SU-DHL-6 (cell line): ENCODE results near the gene ANKRD55.

Experiments used
- H2AFZ ChIP-seq: fragments of 200-600 bp; sonication (generic); 2 replicates; pipeline ENCODE4 v1.6.1; 2014; ENCODE audit warnings: low read depth, mild to moderate bottlenecking, moderate library complexity, mixed read lengths, antibody characterized with exemption, low read length; ENCODE audit not compliant: severe bottlenecking
- H3F3A ChIP-seq: fragments of 200-600 bp; shearing (Covaris generic); 2 replicates; pipeline ENCODE4 v1.6.0; 2016; ENCODE audit warnings: antibody characterized with exemption, mild to moderate bottlenecking; ENCODE audit not compliant: insufficient read depth
- H3K27ac ChIP-seq: fragments of 200-600 bp; sonication (generic); 2 replicates; pipeline ENCODE4 v1.5.1; 2016; ENCODE audit warnings: low read depth, mild to moderate bottlenecking, low read length, moderate library complexity, mixed read lengths
- H3K27me3 ChIP-seq: fragments of 200-600 bp; sonication (generic), shearing (Covaris generic); 2 replicates; pipeline ENCODE4 v1.6.0; 2014; ENCODE audit warnings: mild to moderate bottlenecking, low read length
- H3K36me3 ChIP-seq: fragments of 200-600 bp; sonication (generic); 2 replicates; pipeline ENCODE4 v1.6.1; 2014; ENCODE audit warnings: mild to moderate bottlenecking, low read length, mixed read lengths
- H3K4me2 ChIP-seq: fragments of 300-600, 200-600 bp; shearing (Covaris generic), sonication (generic); 2 replicates; pipeline ENCODE4 v1.6.0; 2014; ENCODE audit warnings: low read length, low read depth, mild to moderate bottlenecking; ENCODE audit not compliant: poor library complexity, severe bottlenecking
- H3K4me3 ChIP-seq: fragments of 200-600 bp; sonication (generic); 2 replicates; pipeline ENCODE4 v1.5.1; 2014; ENCODE audit warnings: antibody characterized with exemption, low read length, mild to moderate bottlenecking, mixed read lengths; ENCODE audit not compliant: insufficient read depth, poor library complexity, severe bottlenecking
- H3K79me2 ChIP-seq: fragments of 200-600 bp; sonication (generic); 2 replicates; pipeline ENCODE4 v1.6.1; 2014; ENCODE audit warnings: mild to moderate bottlenecking, low read length, moderate library complexity; ENCODE audit not compliant: insufficient read depth
- H3K9ac ChIP-seq: fragments of 200-600 bp; sonication (generic); 2 replicates; pipeline ENCODE4 v1.7.0; 2014; ENCODE audit warnings: mild to moderate bottlenecking, low read length
- H3K9me2 ChIP-seq: fragments of 200-600 bp; sonication (generic); replicated peaks from 2 replicates; pipeline ENCODE4 v1.6.1; 2014; ENCODE audit warnings: low read length; ENCODE audit not compliant: insufficient read depth
- H3K9me3 ChIP-seq: fragments of 200-600 bp; sonication (generic); 2 replicates; pipeline ENCODE4 v1.6.1; 2014; ENCODE audit warnings: low read length, mixed read lengths; ENCODE audit not compliant: insufficient read depth
- H4K20me1 ChIP-seq: fragments of 200-600 bp; sonication (generic); 2 replicates; pipeline ENCODE4 v1.6.1; 2014; ENCODE audit warnings: low read depth, mild to moderate bottlenecking, antibody characterized with exemption, low read length, moderate library complexity, mixed read lengths
- EZH2phosphoT487 ChIP-seq: fragments of 200-600 bp; sonication (generic), shearing (Covaris generic); conservative IDR thresholded peaks from 2 replicates; pipeline ENCODE4 v1.6.1; 2018; ENCODE audit warnings: mild to moderate bottlenecking, antibody characterized with exemption, low read length, moderate library complexity, mixed read lengths
- TF ChIP-seq, protein P1 (sequence below): fragments of 200-600 bp; sonication (generic); IDR thresholded peaks from one replicate; pipeline ENCODE4 v1.5.1; 2017; ENCODE audit warnings: antibody characterized with exemption, mild to moderate bottlenecking, low read length, moderate library complexity; ENCODE audit not compliant: insufficient read depth, poor library complexity, severe bottlenecking

The ANKRD55 gene

GRCh38 chr5:56090793-56091460 lies 142.2 kb downstream of the ANKRD55 start:
- Histone ChIP-seq H3K27ac (no peak overlapping the region), H3K9me2 (no peaks in the 10 kb centered on the region)

DNA sequence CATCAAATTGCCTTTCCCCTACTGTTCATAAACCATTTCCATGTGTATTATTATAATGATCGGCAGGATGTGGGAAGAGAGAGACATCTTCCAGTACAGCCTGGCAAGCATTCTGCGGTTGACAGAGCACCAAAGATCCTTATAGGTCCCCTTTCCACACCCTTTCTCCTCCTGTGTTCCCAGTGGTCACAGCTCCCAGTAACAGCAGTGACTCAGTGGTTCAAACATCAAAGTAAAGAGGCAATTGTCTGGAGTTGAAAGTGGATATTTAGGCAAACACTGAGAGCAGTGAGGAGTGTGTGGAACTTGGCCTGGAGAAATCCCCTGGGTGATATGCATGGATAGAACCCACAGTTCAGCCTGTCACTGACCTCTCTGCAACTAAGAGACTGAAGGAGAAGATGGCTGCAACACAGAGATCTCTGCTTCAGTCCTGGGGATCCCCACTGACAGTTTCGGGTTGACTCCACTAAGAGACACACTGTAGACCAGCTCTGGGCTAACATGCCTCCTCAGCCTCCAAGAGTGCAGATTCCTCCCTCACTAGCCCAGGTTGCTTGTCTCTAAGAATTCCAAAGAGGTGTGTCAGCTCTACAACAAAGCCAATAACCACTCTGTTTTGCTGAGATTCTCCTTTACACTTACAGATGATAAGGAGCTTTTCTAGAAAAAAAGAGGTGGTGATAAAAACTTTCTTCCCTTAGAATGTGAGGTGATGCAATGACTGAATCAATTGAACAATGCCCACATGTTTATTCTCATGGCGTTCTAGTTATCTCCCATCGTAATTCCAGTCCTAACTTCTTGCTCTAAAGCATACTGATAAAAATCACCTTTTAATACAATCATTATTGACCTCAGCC lies 143.9 kb downstream of the ANKRD55 start:
- H3K9me3 ChIP-seq = no peaks in the 10 kb centered on the region
- no peak overlapping the region for H3K27ac ChIP-seq
- no peak overlapping the region for H3K9ac ChIP-seq
- no peaks in the 10 kb centered on the region for H3K9me2 ChIP-seq
- H3K36me3 ChIP-seq = no peaks in the 10 kb centered on the region
- H3K4me3 ChIP-seq = no peak overlapping the region
- H3F3A ChIP-seq = no peaks in the 10 kb centered on the region
- no peaks in the 10 kb centered on the region for H3K27me3 ChIP-seq
- no peak overlapping the region for H2AFZ ChIP-seq
- H3K79me2 ChIP-seq = no peaks in the 10 kb centered on the region
- no peak for TF ChIP-seq EZH2phosphoT487
- TF ChIP-seq, protein P1, sequence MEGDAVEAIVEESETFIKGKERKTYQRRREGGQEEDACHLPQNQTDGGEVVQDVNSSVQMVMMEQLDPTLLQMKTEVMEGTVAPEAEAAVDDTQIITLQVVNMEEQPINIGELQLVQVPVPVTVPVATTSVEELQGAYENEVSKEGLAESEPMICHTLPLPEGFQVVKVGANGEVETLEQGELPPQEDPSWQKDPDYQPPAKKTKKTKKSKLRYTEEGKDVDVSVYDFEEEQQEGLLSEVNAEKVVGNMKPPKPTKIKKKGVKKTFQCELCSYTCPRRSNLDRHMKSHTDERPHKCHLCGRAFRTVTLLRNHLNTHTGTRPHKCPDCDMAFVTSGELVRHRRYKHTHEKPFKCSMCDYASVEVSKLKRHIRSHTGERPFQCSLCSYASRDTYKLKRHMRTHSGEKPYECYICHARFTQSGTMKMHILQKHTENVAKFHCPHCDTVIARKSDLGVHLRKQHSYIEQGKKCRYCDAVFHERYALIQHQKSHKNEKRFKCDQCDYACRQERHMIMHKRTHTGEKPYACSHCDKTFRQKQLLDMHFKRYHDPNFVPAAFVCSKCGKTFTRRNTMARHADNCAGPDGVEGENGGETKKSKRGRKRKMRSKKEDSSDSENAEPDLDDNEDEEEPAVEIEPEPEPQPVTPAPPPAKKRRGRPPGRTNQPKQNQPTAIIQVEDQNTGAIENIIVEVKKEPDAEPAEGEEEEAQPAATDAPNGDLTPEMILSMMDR = no peak
- H4K20me1 ChIP-seq = no peaks in the 10 kb centered on the region
- no peak overlapping the region for H3K4me2 ChIP-seq

More at GRCh38 chr5:56090793-56091460, 142.2 kb downstream of the ANKRD55 start:
- Histone ChIP-seq H3K4me3 (no peak overlapping the region), H3K79me2 (no peaks in the 10 kb centered on the region), H3K36me3 (no peaks in the 10 kb centered on the region), H4K20me1 (no peaks in the 10 kb centered on the region), H3K9me3 (no peaks in the 10 kb centered on the region), H2AFZ (no peak overlapping the region), H3K27me3 (no peaks in the 10 kb centered on the region), H3F3A (no peaks in the 10 kb centered on the region), H3K9ac (no peak overlapping the region), H3K4me2 (no peak overlapping the region)
- TF ChIP-seq, protein P1 = no peak
- no peak for TF ChIP-seq EZH2phosphoT487

GRCh38 chr5:56088431-56088949 lies 144.6 kb downstream of the ANKRD55 start:
- Histone ChIP-seq H3K27ac (no peak overlapping the region), H3K4me2 (no peak overlapping the region), H4K20me1 (no peaks in the 10 kb centered on the region), H2AFZ (no peak overlapping the region), H3K27me3 (no peaks in the 10 kb centered on the region), H3K9ac (no peak overlapping the region), H3F3A (no peaks in the 10 kb centered on the region), H3K79me2 (no peaks in the 10 kb centered on the region), H3K9me3 (no peaks in the 10 kb centered on the region), H3K9me2 (no peaks in the 10 kb centered on the region), H3K36me3 (no peaks in the 10 kb centered on the region), H3K4me3 (no peak overlapping the region)
- TF ChIP-seq, protein P1 = no peak
- no peak for TF ChIP-seq EZH2phosphoT487
